GM08714 (cell line): ENCODE data around the gene PISD.

Source experiments
- H3K4me3 ChIP-seq: fragments of 200-500 bp; sonication (Bioruptor generic); 2 replicates; pipeline ENCODE4 v1.5.1; 2014; ENCODE audit warnings: mild to moderate bottlenecking, low read length, inconsistent platforms
- ZNF274 ChIP-seq: IDR thresholded peaks from 2 replicates; pipeline ENCODE4 v1.6.1; 2012; ENCODE audit warnings: mild to moderate bottlenecking, low read depth, low read length

The PISD gene

GRCh38 chr22:31662668-31663037, 638 bp upstream of the PISD start:
- no peak for TF ChIP-seq ZNF274
- peak overlapping the region; percentile 82 for H3K4me3 ChIP-seq

DNA sequence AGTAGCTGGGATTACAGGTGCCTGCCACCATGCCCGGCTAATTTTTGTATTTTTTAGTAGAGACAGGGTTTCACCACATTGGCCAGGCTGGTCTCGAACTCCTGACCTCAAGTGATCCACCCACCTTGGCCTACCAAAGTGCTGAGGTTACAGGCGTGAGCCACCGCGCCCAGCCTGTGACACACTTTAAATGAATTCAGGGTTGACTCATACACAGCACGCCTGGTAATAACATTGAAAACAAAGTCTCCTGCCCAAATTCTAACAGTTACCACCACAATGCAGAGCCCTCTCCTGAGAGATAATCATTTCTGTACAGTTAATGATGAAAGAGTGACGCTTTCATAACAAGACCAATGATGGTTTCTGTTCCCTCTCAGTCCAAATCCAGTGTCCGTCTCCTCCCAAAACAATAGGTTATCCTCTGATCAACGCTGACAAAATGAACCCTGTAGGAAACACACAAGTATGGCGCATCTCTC, 1.1 kb downstream of the PISD start:
- peak overlapping the region; percentile 82 for H3K4me3 ChIP-seq

DNA sequence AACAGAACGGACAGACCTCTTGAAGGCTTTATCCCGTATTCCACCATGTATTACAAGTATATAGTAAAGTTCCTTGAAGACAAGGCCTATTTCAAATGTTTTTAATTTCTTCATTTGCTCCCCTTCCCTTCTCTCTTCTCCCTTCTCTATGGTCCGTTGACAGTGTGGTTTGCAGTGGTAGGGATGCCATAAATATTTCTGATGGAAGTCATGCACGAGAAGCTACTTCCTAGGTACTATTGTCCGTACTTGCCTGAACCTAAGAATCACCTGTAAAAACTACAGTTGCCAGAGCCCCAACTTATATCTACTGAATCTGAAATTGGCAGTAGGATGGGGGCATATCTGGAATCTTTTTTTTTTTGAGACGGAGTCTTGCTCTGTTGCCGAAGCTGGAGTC, 2.8 kb downstream of the PISD start:
- no peak for TF ChIP-seq ZNF274
- no peak overlapping the region for H3K4me3 ChIP-seq

- H3K4me3 ChIP-seq = no peak overlapping the region
These were observed 7.6 kb downstream of the PISD start for GRCh38 chr22:31654408-31654807.

DNA sequence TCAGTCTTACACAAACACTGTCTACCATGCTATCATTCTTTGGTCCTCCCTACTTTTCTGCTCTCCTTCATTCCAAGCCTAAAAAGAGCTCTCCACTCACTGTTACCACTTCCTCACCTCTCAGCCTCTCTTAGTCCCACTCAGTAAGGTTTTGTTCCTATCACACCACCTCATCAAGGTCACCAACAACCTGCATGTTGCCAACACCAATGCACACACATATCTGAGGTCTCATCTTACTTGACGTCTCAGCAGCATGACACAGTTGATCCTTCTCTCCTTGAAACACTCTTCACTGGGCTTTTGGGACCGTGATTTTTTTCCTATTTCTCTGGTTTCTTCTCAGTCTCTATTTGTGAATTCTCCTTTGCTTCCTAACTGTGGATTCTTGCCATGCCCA, 8.1 kb downstream of the PISD start:
- no peak overlapping the region for H3K4me3 ChIP-seq
- no peak for TF ChIP-seq ZNF274

More at GRCh38 chr22:31654408-31654807, 7.6 kb downstream of the PISD start:
- no peak for TF ChIP-seq ZNF274

DNA sequence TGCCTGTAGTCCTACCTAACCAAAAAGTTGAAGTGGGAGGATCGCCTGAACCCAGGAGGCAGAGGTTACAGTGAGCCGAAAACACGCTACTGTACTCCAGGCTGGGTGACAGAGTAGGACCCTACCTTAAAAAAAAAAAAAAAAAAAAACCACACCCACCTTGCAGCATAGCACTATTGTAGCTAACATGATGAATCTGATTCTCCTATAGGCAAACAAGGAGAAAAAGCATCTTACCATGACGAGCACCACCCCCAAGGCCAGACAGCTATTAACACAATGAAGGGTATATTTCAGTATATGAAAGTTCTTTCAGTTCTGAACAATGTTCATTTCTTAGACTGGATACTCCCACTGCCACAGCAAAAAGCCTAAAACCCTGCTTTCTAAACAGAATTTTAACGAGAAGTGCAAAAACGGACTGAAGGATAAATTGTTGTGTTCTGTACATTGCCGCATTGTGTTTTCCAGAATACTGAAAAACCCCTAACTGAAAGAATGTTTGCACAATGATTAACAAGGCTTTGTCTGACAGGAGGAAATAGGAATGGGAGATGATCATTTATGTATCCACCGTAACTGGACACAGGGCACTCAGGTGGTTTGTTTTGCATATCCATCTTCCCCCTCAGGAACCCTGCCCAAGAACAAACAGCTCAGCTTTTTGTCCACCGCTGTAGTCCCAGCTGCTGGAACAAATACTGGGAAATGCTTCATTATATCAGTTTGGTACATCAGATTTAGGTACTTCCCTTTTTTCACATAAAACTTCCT, 8.9 kb downstream of the PISD start:
- no peak for TF ChIP-seq ZNF274
- no peak overlapping the region for H3K4me3 ChIP-seq

GRCh38 chr22:31652088-31652487, 9.9 kb downstream of the PISD start:
- H3K4me3 ChIP-seq = no peak overlapping the region

DNA sequence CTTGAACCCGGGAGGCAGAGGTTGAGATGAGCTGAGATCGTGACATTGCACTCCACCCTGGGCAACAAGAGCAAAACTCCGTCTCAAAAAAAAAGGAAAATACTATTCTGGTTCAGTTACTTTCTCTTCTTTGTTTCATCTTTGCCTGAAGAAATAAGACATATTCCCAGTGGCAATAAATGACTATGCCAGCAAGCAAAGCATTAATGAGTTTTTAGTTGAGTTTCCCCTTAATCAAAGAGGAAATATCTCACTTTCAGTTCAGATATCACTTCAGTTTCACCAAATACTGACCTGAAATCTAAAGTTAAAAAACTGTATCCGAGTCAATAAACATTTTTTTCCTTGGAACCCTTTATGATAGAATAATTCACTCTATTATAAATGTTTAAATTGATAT, 10.4 kb downstream of the PISD start:
- no peak overlapping the region for H3K4me3 ChIP-seq
- TF ChIP-seq ZNF274 = no peak

More at GRCh38 chr22:31652088-31652487, 9.9 kb downstream of the PISD start:
- TF ChIP-seq ZNF274 = no peak

DNA sequence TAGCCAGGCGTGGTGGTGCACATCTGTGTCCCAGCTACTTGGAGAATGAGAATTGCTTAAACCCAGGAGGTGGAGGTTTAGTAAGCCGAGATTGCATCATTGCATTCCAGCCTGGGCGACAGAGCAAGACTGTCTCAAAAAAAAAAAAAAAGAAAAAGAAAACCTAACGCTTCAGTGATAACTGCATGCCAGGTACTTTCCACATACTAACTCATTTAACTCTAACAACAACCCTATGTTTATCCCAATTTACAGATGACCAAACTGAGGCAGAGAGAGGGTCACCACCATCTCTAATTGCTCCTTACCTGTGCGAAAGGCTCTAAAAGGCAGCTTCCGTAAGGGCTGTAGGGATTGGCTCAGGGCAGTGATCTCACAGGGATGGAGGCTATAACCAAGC, 11.6 kb downstream of the PISD start:
- no peak overlapping the region for H3K4me3 ChIP-seq
- no peak for TF ChIP-seq ZNF274

- no peak overlapping the region for H3K4me3 ChIP-seq
- TF ChIP-seq ZNF274 = no peak
These were observed 14.3 kb downstream of the PISD start for GRCh38 chr22:31647523-31648320.

DNA sequence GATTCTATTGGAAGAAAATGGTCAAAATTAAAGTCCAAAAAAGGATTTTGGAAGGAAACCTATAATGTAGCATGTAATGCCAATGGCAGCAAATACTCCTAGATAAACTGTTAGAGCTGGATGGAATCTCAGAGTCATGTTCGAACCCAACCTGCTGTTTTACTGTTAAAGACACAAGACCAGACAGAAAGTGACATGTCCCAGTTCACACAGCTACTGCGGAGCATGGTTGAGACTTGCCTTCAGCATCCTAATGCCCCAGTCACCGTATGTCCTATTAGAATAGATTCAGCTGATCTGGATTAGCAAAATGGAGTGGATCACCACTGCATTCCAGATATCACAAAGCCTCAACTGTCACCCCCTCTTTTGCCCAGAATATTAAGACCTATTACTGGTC, 14.9 kb downstream of the PISD start:
- H3K4me3 ChIP-seq = no peak overlapping the region

GRCh38 chr22:31646186-31647019, 15.6 kb downstream of the PISD start:
- no peak for TF ChIP-seq ZNF274
- H3K4me3 ChIP-seq = no peak overlapping the region

More for the DNA sequence above, 14.9 kb downstream of the PISD start:
- no peak for TF ChIP-seq ZNF274

DNA sequence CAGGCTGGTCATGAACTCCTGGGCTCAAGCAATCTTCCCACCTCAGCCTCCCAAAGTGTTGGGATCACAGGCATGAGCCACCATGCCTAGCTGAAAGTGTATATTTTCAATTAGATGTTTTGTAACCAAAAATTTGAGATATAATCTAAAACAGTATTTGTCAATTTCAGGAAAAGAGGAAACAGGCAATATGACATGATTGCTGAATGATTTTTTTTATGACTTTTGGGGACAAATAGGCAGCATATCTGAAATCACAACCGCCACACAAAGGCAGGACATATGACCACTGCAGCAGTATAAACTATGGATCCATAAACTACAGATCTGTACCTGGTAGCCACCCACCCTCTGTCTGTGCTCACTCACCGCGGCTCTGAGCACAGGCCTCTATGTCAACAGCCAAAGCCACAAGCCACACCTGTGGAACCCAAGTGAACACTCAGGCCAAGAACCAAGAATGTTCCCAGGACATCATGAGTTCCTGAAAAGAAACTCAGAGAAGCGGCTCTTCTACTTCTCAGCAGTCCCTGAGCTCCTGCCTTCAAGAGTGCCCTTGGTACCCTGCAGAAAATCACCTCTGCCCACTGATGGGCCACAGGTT, 22.5 kb downstream of the PISD start:
- no peak for TF ChIP-seq ZNF274
- H3K4me3 ChIP-seq = no peak overlapping the region; the same call in 1 of the 2 replicates
